HG03565 (cell line): ENCODE results near the gene ZFTA.
"Not testable (repeated sequence)": the region's sequence is repeated elsewhere in the genome, so short reads cannot be mapped to it uniquely, and the experiment has no call there.

Experiments used
- ATAC-seq: cut with Tn5 transposase; IDR thresholded peaks from one replicate; pipeline ENCODE4 v1.9.1; 2021; ENCODE audit warnings: mild to moderate bottlenecking, moderate library complexity; ENCODE audit not compliant: unreplicated experiment

Gene ZFTA

GRCh38 chr11:63779039-63779438 is 10.5 kb upstream of the ZFTA start:
- no peak for ATAC-seq

GRCh38 chr11:63775191-63775590 is 6.6 kb upstream of the ZFTA start:
- ATAC-seq = no peak

- not testable (repeated sequence) for ATAC-seq
These were observed 3.3 kb upstream of the ZFTA start for GRCh38 chr11:63771741-63772318.

GRCh38 chr11:63770763-63771162 is 2.2 kb upstream of the ZFTA start:
- no peak for ATAC-seq

GRCh38 chr11:63769714-63770455 is 1.3 kb upstream of the ZFTA start:
- ATAC-seq = no peak

GRCh38 chr11:63769042-63769713 is 603 bp upstream of the ZFTA start:
- ATAC-seq = no peak

GRCh38 chr11:63767565-63768236 is 874 bp downstream of the ZFTA start:
- no peak for ATAC-seq

- ATAC-seq = no peak
These were observed 1.4 kb downstream of the ZFTA start for GRCh38 chr11:63767267-63767564.

- ATAC-seq = no peak
These were observed 1.9 kb downstream of the ZFTA start for GRCh38 chr11:63766531-63767235.

- ATAC-seq = no peak
These were observed 2.8 kb downstream of the ZFTA start for GRCh38 chr11:63765688-63766241.

GRCh38 chr11:63764679-63765647 is 3.6 kb downstream of the ZFTA start:
- ATAC-seq = no peak

- ATAC-seq = no peak
These were observed 4.3 kb downstream of the ZFTA start for GRCh38 chr11:63764340-63764678.

- no peak for ATAC-seq
These were observed 4.9 kb downstream of the ZFTA start for GRCh38 chr11:63763496-63764339.

GRCh38 chr11:63762654-63763495 is 5.7 kb downstream of the ZFTA start:
- no peak for ATAC-seq

- ATAC-seq = no peak
These were observed 6.5 kb downstream of the ZFTA start for GRCh38 chr11:63761931-63762653.

GRCh38 chr11:63761188-63761587 is 7.4 kb downstream of the ZFTA start:
- no peak for ATAC-seq

GRCh38 chr11:63760487-63761079 is 8.0 kb downstream of the ZFTA start:
- ATAC-seq = no peak
